ENCODE measurements around the gene MAPK4. TPM values are rescaled to one million over a fixed set of nuclear protein-coding genes. Genes with fewer than 3 reads are reported as not detected.
"Not testable (repeated sequence)": the region's sequence is repeated elsewhere in the genome, so short reads cannot be mapped to it uniquely, and the experiment has no call there.

MAPK4 gene
- total and polyA plus RNA-seq, 12 donors, result 7.5 to 86.9 (median 37.1) TPM

- Histone ChIP-seq H3K27me3 (no peaks in the 10 kb centered on the region), H3K36me3 (no peaks in the 10 kb centered on the region), H3K4me3 (no peak overlapping the region), H3K9me3 (no peaks in the 10 kb centered on the region), H3K4me1 (peaks cover 0 to 6% (median 0%) of the 10 kb centered on the region in 9 donors), H3K27ac (no peak overlapping the region)
- ATAC-seq (no peak), DNase-seq (no peak)
- intact Hi-C loops (cut with DNase I), result no loop called here
- TF ChIP-seq CTCF (IDR thresholded peaks at IDR 0.05), result no peak
- WGBS, 2 donors, result 61 to 68% methylated on average over 6 of the region's 6 CpGs
Observed at GRCh38 chr18:50706199-50706598, 146.3 kb downstream of the MAPK4 start.

GRCh38 chr18:50706651-50707050 lies 146.8 kb downstream of the MAPK4 start:
- no peak for TF ChIP-seq CTCF (IDR thresholded peaks at IDR 0.05)
- H3K4me3 ChIP-seq, result no peak overlapping the region
- intact Hi-C loops (cut with DNase I), result no loop called here
- no peak overlapping the region for H3K27ac ChIP-seq
- H3K4me1 ChIP-seq, result peaks cover 0 to 6% (median 0%) of the 10 kb centered on the region in 9 donors
- no peaks in the 10 kb centered on the region for H3K27me3 ChIP-seq
- H3K9me3 ChIP-seq, result no peaks in the 10 kb centered on the region
- DNase-seq, result no peak
- WGBS, 2 donors, result 70 to 78% methylated on average over 2 of the region's 2 CpGs
- no peak for ATAC-seq
- no peaks in the 10 kb centered on the region for H3K36me3 ChIP-seq

- ATAC-seq; H3K27me3 ChIP-seq; H3K4me1 ChIP-seq; intact Hi-C loops (cut with DNase I); H3K9me3 ChIP-seq; H3K27ac ChIP-seq; H3K4me3 ChIP-seq; DNase-seq; H3K36me3 ChIP-seq: not testable (repeated sequence)
- 88 to 93% methylated on average over 7 of the region's 7 CpGs for WGBS, 2 donors
Observed at GRCh38 chr18:50707297-50707696, 147.4 kb downstream of the MAPK4 start.

GRCh38 chr18:50707855-50708469 lies 148.1 kb downstream of the MAPK4 start:
- peaks cover 0 to 6% (median 0%) of the 10 kb centered on the region in 9 donors for H3K4me1 ChIP-seq
- 63 to 68% methylated on average over 7 of the region's 7 CpGs for WGBS, 2 donors
- no peak overlapping the region for H3K4me3 ChIP-seq
- no peaks in the 10 kb centered on the region for H3K27me3 ChIP-seq
- no peak for DNase-seq
- ATAC-seq, result no peak
- no peaks in the 10 kb centered on the region for H3K9me3 ChIP-seq
- H3K36me3 ChIP-seq, result no peaks in the 10 kb centered on the region
- H3K27ac ChIP-seq, result no peak overlapping the region
- TF ChIP-seq CTCF (IDR thresholded peaks at IDR 0.05), result no peak
- intact Hi-C loops (cut with DNase I), result no loop called here

GRCh38 chr18:50709193-50709592 lies 149.3 kb downstream of the MAPK4 start:
- Histone ChIP-seq H3K9me3 (no peaks in the 10 kb centered on the region), H3K36me3 (no peaks in the 10 kb centered on the region), H3K4me1 (no peaks in the 10 kb centered on the region), H3K4me3 (no peak overlapping the region), H3K27me3 (no peaks in the 10 kb centered on the region), H3K27ac (no peak overlapping the region)
- intact Hi-C loops (cut with DNase I), result no loop called here
- ATAC-seq (no peak), DNase-seq (no peak)
- 78 to 85% methylated on average over 7 of the region's 7 CpGs for WGBS, 2 donors
- no peak for TF ChIP-seq CTCF (IDR thresholded peaks at IDR 0.05)
